ENCODE data around the gene CPVL.
A peak's percentile ranks its signal among the peaks of the same experiment; 100 is the strongest.

Gene CPVL

DNA sequence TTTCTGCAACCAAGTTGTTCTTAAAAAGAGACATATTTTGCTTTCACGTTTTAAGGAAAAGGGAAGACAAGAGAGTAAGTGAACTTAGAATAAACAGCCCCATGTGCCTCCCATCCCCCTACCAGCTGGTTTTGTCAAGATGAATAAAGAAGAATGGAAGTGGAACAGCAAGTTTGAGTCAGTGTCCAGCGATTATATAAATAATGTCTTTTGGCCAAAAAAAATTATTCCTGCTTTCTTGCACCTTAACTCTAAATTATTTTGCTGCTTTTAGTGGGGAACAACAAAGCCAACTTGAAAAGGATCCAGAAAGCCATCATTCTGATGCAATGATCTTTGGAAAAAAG is 105.8 kb downstream of the CPVL start:
- DNase-seq, result no peak

GRCh38 chr7:29039821-29040578 is 106.3 kb downstream of the CPVL start:
- DNase-seq, result no peak

- DNase-seq, result no peak
Measured at GRCh38 chr7:29038463-29038862, 107.9 kb downstream of the CPVL start.

DNA sequence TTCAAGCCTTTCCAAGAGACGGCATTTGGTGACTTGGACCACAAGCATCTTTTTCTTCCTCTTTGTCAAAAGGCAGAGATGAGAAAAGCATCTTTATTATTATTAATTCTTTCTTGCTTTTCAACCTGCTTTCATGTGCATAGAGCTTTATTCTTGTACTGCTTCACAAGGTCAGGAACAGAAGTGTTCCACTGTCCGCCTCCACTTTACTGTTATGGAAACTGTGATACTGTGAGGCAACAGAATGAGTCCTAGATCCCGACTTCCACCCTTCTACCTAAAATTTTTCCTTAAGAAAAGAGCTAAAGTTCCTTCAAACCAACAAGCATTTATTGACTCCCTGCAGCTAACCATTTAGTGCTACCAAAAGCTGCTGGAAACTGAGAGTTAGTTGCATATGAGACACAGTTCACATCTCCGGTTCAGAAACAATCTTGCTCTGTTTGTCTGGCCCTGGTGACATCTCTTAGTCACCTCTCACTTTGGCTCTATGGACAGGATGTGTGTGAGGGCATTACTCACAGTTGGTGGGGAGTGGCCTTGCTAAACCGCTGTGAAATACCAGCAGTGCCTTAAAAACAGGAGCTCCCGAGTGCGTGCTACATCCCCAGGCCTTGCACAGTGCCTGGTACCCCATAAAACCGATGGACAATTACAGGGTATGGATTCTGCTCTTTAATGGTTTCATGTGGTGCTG is 111.1 kb downstream of the CPVL start:
- DNase-seq, result peak; percentile 10

GRCh38 chr7:29033584-29033983 is 112.8 kb downstream of the CPVL start:
- peak; percentile 21 for DNase-seq

DNA sequence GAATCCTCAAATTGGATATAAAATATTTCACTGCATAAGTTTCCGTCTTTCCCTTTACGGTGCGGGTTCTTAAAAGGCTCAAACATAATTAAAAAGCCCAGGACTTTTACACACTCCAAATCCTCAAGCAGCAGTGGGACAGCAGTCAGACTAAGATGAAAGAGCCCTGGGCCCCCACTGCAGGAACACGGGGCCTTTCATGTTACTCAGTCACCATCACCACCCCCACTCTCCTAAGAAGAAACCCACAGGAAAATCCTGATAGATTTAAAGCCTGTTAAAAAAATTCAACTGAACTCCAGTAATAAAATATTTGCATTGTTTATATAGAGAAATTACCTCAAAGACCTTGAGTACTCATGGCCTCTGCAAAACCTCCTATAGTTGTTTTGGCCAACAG is 114.2 kb downstream of the CPVL start:
- no peak for DNase-seq

DNA sequence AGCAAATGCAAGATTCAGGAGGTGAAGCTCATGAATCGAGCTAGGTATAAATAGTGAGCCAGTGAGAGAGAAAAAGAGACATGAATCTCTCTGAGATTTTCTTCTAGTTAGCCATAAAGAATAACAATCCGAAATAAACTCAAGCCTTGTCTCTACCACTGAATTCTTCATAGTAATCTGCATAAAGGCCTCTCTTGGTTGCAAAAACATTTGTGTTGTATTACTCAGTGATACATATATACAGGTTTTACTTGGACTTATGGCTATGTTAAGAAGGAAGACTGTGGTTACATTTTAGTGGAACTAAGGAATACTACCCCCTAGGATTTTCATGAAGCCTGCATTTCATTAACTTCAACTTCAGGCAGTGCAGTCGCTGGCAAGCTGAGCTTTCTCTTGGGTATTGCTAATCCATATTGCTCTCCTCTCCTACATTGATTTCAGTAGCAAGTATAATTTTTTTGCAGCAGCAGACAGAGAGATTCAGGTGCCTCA is 115.5 kb downstream of the CPVL start:
- DNase-seq, result no peak

GRCh38 chr7:29022291-29022988 is 123.9 kb downstream of the CPVL start:
- no peak for DNase-seq

DNA sequence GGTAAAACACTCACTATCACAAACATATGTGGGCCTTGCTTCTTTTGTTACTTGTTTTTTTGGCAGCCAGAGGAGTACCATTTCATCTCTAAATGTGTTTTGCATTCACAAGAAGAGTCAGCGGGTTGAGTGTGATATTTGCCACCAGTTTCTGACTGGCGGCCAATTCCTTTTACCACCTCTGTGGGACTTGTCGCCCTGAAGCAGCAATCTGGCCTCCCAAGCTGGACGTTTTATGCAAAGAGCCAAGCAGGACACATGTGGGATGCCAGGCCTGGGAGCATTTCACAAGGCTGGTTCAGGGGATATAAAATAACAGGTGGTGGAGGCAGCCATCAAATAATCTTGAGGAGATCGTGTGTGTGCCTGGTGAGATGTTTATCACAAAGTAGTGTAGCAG is 126.4 kb downstream of the CPVL start:
- no peak for DNase-seq

DNA sequence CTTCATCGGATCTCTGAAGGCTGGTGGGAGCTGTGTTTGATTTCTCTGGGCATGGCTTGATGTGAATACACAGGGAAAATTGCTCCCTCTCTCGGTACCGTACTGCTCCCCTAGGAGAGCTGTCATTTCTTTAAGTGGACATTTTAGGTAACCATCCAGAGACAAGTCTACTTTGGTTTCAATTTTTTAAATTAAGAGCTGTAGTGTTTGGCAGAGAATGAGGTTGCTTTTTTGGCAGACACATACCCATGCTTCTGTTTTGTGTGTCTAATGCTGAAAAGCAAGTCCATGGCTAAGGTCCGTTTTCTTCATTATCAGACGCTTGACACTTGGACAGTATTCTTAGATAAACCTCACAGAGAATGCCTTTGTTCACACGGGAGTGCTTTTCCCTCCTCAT is 127.0 kb downstream of the CPVL start:
- DNase-seq, result no peak

DNA sequence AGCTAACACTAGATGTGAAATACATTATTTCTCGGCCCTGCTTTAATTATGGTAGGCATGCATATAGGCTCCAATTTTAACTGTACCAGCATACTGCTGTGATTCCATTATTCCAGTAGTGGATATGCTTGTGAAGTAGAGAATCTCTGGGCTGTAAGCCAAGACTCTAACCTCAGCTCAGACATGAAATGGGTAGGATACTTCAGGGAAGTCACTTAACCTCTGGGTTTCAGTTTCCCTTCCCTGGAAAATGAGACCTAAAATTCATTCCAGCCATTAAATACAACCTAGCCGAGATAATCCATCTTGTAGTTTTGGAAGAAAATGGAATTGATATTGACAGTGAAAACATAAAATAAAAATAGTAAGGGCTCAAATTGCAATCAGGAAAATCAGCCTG is 128.6 kb downstream of the CPVL start:
- peak; percentile 22 for DNase-seq

DNA sequence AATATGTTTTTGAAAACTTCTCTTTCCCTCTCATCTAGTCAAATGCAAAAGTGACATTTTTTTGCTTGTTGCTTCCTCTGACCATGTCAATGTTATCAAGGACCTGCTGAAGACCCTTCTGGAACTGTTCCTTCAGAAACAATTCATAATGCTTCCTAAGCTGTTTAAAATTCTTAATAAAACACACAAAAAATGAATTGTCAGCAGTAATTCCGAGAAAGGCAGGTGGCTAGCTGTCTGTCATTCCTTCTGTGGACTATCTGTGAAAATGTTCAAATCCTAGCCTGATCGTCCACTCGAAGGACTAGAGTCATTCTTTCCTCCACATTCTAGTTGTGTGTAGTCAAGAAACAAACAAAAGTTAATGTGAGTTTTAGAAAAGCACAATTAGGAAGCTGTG is 131.6 kb downstream of the CPVL start:
- no peak for DNase-seq

GRCh38 chr7:29013931-29014330 is 132.4 kb downstream of the CPVL start:
- DNase-seq, result no peak

DNA sequence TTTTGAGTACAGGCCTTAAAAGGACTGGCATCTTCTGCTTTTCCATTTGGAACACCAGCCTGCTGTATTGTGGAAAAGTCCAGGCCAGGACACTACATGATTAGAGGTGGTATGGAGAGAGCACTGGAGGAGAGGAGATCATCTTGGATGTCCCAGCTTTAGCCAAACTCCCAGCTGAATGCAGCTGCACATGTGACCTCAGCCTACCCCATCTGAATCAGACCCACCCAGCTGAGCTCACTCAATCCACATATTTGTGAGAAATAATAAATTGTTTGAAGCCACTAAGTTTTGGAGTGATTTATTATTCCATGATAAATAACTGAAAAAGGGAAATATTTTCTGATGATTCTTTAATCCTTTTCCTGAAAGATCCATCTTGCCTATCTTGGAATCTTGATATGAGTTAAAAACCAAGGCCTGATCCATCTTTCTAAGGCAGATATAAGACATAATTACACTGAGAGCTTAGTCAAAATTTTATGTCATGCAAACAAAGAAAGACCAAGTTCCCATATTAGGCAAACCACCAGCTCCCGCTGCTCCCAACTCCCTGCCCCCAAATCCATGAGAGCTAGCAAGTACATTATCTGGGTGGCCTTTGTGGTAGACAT is 133.1 kb downstream of the CPVL start:
- no peak for DNase-seq

DNA sequence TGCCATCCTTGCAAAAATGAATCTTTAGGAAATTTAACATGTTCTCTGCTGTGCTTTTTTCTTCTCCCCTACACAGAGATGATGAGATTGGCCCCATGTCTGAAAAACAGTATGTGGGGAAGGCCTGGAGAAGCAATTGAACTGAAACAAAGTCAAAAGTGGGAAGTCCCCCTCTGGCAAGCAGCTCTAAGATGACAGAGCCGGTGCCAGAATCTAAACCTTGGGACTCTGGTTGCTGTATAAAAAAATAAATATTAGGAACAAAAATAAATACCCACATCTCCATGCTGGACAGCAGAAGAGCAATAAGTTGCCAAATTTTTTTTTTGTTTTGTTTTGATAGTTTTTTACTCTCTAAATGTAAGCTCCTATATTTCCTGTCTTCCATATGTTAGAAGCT is 136.4 kb downstream of the CPVL start:
- DNase-seq, result no peak

GRCh38 chr7:29008590-29008989 is 137.7 kb downstream of the CPVL start:
- DNase-seq, result no peak

- DNase-seq, result no peak
Measured at GRCh38 chr7:29007127-29007526, 139.2 kb downstream of the CPVL start.

DNA sequence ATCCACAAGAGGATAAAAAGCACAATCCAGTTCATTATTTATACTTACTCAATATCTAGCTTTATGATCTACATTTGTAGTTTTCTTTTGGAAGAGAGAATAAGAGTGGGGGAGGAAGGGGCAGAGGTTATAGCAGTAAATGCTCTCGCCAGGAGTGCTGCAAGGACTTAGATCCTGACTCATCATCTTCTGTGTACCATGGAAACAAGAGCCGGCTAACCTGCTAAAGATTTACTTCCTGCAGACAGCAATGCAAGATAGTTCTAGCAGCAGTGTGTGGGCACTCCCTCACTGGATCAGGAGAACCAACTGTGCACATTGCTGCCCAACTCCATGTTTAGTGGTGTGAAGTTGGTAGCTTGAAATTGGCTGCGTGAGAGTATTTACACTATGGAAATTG is 140.5 kb downstream of the CPVL start:
- DNase-seq, result no peak

DNA sequence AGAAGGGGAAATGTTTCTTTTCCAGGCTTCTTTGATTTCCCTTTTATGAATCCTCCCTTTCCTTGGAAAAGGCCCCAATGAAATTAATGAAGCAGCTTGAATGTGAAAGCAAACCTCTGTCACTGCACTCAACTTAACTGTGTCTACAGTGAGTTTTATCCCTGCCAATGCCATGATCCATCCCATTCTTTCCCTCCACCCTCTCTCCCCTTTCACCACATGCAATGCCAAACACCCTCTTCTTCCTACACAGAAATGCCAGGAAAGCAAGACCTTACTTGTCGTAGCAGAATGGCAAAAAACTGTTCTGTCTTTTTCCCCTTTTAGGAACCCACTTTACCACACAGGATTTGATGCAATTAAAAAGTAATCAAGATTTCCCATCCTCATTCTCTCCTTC is 140.9 kb downstream of the CPVL start:
- DNase-seq, result no peak

GRCh38 chr7:29003703-29004102 is 142.6 kb downstream of the CPVL start:
- DNase-seq, result no peak

GRCh38 chr7:29000717-29001076 is 145.6 kb downstream of the CPVL start:
- DNase-seq, result no peak

DNA sequence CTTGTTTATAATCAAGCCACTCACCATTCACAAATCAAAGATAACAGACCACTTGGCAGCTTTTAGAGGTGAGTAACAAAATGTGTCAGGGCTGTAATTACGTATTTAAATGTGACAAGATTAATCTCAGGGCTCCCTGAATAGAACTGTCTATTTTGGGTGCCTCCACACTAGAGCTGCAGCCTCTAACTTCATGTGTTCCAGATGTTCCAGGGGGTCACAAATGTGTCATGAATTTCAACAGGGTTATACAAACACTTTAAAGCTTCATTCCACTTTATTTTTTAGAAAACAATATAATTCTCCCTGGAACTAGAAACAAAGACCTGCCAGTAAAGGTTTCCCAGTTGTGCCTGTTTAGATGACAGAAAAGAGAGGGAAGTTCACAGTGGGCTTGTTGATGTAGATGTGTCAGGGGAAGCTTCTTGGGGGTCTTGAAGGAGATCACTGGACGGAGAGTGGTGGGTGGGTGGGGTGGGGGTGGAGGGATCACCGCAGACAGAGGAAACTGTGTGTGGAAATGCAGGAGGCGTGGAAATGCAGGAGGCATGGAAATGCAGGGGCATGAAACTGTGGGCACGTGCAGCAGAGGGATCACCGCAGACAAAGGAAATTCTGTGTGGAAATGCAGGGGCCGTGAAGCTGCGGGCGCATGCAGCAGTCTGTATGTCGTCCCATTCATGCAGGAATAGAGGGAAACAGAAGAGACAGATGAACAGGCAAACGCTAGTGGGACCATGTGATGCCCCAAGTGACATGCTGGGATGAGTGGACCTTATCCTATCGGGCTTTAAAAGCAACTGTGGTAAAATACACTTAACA is 146.2 kb downstream of the CPVL start:
- no peak for DNase-seq

- no peak for DNase-seq
Measured at GRCh38 chr7:28999427-28999826, 146.9 kb downstream of the CPVL start.

All from inflammatory macrophage treated with lipopolysaccharide for 4 hours (primary cell).